Measurements from ENCODE around the gene MED19. TPM values are rescaled to one million over a fixed set of nuclear protein-coding genes. Genes with fewer than 3 reads are reported as not detected.

Gene MED19
- total RNA-seq, 1 experiment from 2014 or later: 29.7 TPM

GRCh38 chr11:57663975-57664374 lies 48.0 kb downstream of the MED19 start:
- Histone ChIP-seq H3K36me3 (ENCODE audit: control insufficient read depth, insufficient read depth, low read length) (peaks cover 4% of the 10 kb centered on the region), H3K9me3 (ENCODE audit: control insufficient read depth, insufficient read depth, low read depth, low read length) (no peaks in the 10 kb centered on the region), H3K27ac (ENCODE audit: low read length) (no peak overlapping the region), H3K4me3 (ENCODE audit: low read depth in 2 of 2, low read length in 2 of 2) (no peak overlapping the region), H3K27me3 (ENCODE audit: control insufficient read depth, insufficient read depth, low read length) (no peaks in the 10 kb centered on the region), H3K4me1 (ENCODE audit: control insufficient read depth, insufficient read depth, low read length) (peaks cover 6% of the 10 kb centered on the region)
- CTCF ChIA-PET: no interaction called here
- POLR2A ChIA-PET: no interaction called here
- TF ChIP-seq CTCF (IDR thresholded peaks at IDR 0.05) (no peak), SIN3A (IDR thresholded peaks at IDR 0.05; ENCODE audit: borderline replicate concordance, insufficient read depth, low read depth, low read length) (no peak), POLR2AphosphoS5 (IDR thresholded peaks at IDR 0.05; ENCODE audit: low read depth, low read length) (no peak), TCF7L2 (IDR thresholded peaks at IDR 0.05; ENCODE audit: low read depth, low read length) (no peak), REST (IDR thresholded peaks at IDR 0.05; ENCODE audit: insufficient read depth in 1 of 2, low read depth in 2 of 2, low read length in 1 of 2) (no peak)
- intact Hi-C loops (cut with micrococcal nuclease; ENCODE audit: unreplicated experiment): no loop called here
- in situ Hi-C loops (cut with HindIII; ENCODE audit: low pct_unique_long_range_greater_than_20kb, low sequenced_read_pairs): no loop called here
- DNase-seq (ENCODE audit: low read depth, low spot score) (no peak), ATAC-seq (no peak)
- no TSS peak for BruUV-seq (replicated peaks)

GRCh38 chr11:57662893-57663292 lies 49.1 kb downstream of the MED19 start:
- no peak overlapping the region for H3K4me3 ChIP-seq (ENCODE audit: low read depth in 2 of 2, low read length in 2 of 2)
- H3K9me3 ChIP-seq (ENCODE audit: control insufficient read depth, insufficient read depth, low read depth, low read length): no peaks in the 10 kb centered on the region
- peaks cover 10% of the 10 kb centered on the region for H3K36me3 ChIP-seq (ENCODE audit: control insufficient read depth, insufficient read depth, low read length)
- H3K27ac ChIP-seq (ENCODE audit: low read length): no peak overlapping the region
- peaks cover 9% of the 10 kb centered on the region for H3K4me1 ChIP-seq (ENCODE audit: control insufficient read depth, insufficient read depth, low read length)
- ATAC-seq (no peak), DNase-seq (ENCODE audit: low read depth, low spot score) (no peak)
- intact Hi-C loops (cut with micrococcal nuclease; ENCODE audit: unreplicated experiment): no loop called here
- in situ Hi-C loops (cut with HindIII; ENCODE audit: low pct_unique_long_range_greater_than_20kb, low sequenced_read_pairs): no loop called here
- CTCF ChIA-PET: no interaction called here
- no TSS peak for BruUV-seq (replicated peaks)
- TF ChIP-seq TCF7L2 (IDR thresholded peaks at IDR 0.05; ENCODE audit: low read depth, low read length) (no peak), CTCF (IDR thresholded peaks at IDR 0.05) (no peak; the same call in 1 of the 2 replicates), REST (IDR thresholded peaks at IDR 0.05; ENCODE audit: insufficient read depth in 1 of 2, low read depth in 2 of 2, low read length in 1 of 2) (no peak)
- POLR2A ChIA-PET: no interaction called here
- H3K27me3 ChIP-seq (ENCODE audit: control insufficient read depth, insufficient read depth, low read length): no peaks in the 10 kb centered on the region
